ENCODE results near the gene CDH4. TPM values are rescaled to one million over a fixed set of nuclear protein-coding genes. Genes with fewer than 3 reads are reported as not detected.

CDH4 gene
- total RNA-seq, 1 experiment from 2014 or later, result 25.0 TPM

- TF ChIP-seq CTCF (IDR thresholded peaks at IDR 0.05; ENCODE audit: unreplicated experiment), result no peak
- DNase-seq (ENCODE audit: unreplicated experiment), result no peak
- CTCF ChIA-PET, result no interaction called here
- Mint-ChIP-seq H3K4me1 (ENCODE audit: insufficient read depth, unreplicated experiment) (peaks cover 16% of the 10 kb centered on the region), H3K27me3 (ENCODE audit: insufficient read depth, unreplicated experiment) (no peaks in the 10 kb centered on the region), H3K4me3 (ENCODE audit: unreplicated experiment) (no peak overlapping the region), H3K27ac (ENCODE audit: low read depth, unreplicated experiment) (no peak overlapping the region), H3K9me3 (ENCODE audit: unreplicated experiment) (no peaks in the 10 kb centered on the region), H3K36me3 (ENCODE audit: insufficient read depth, unreplicated experiment) (no peaks in the 10 kb centered on the region)
- BruUV-seq (replicated peaks), result no TSS peak
- intact Hi-C loops (cut with micrococcal nuclease), result no loop called here
- POLR2A ChIA-PET, result no interaction called here
Measured at GRCh38 chr20:61559706-61560315, 307.8 kb downstream of the CDH4 start.

DNA sequence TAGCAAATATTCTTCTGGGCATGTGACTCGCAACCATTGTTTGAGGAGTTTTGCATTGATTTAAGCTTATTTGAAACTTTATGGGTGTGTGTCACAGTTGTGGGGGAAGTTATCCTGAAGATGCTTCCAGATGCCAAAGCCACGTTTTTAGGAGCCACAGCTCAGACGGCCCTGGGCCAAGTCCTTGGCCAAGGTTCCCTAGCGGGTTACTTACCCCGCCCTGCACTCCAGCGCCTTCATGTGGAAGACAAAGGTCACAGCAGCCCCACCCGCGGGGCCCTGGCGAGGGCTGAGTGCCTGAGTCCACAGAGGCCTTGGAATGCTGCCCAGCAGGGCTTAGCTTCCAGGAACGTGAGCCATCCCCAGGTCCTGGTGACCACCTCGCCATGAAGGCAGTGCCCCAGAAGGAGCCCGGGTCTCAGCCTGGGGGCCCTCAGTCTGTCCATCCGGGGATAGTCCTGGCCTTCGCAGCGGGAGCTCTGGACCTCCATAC is 308.3 kb downstream of the CDH4 start:
- ChIA-PET POLR2A (interaction anchor here (0.7 kb wide), 1 partner anchor 1333 kb away, joined by 3 read pairs; no protein-coding TSS in a partner anchor), CTCF (no interaction called here)
- no TSS peak for BruUV-seq (replicated peaks)
- H3K27ac Mint-ChIP-seq (ENCODE audit: low read depth, unreplicated experiment), result no peak overlapping the region
- peak; percentile 17 for TF ChIP-seq CTCF (IDR thresholded peaks at IDR 0.05; ENCODE audit: unreplicated experiment)
- H3K4me3 Mint-ChIP-seq (ENCODE audit: unreplicated experiment), result no peak overlapping the region
- H3K4me1 Mint-ChIP-seq (ENCODE audit: insufficient read depth, unreplicated experiment), result peaks cover 10% of the 10 kb centered on the region
- no peaks in the 10 kb centered on the region for H3K9me3 Mint-ChIP-seq (ENCODE audit: unreplicated experiment)
- intact Hi-C loops (cut with micrococcal nuclease), result no loop called here
- no peaks in the 10 kb centered on the region for H3K27me3 Mint-ChIP-seq (ENCODE audit: insufficient read depth, unreplicated experiment)
- H3K36me3 Mint-ChIP-seq (ENCODE audit: insufficient read depth, unreplicated experiment), result no peaks in the 10 kb centered on the region
- peak; percentile 39 for DNase-seq (ENCODE audit: unreplicated experiment)

- Mint-ChIP-seq H3K27me3 (ENCODE audit: insufficient read depth, unreplicated experiment) (no peaks in the 10 kb centered on the region), H3K27ac (ENCODE audit: low read depth, unreplicated experiment) (no peak overlapping the region), H3K4me3 (ENCODE audit: unreplicated experiment) (no peak overlapping the region), H3K4me1 (ENCODE audit: insufficient read depth, unreplicated experiment) (peaks cover 2% of the 10 kb centered on the region), H3K36me3 (ENCODE audit: insufficient read depth, unreplicated experiment) (no peaks in the 10 kb centered on the region), H3K9me3 (ENCODE audit: unreplicated experiment) (no peaks in the 10 kb centered on the region)
- POLR2A ChIA-PET, result no interaction called here
- intact Hi-C loops (cut with micrococcal nuclease), result no loop called here
- BruUV-seq (replicated peaks), result no TSS peak
- CTCF ChIA-PET, result interaction anchor here (0.7 kb wide), 1 partner anchor 130 kb away, joined by 3 read pairs; no protein-coding TSS in a partner anchor
- no peak for DNase-seq (ENCODE audit: unreplicated experiment)
- no peak for TF ChIP-seq CTCF (IDR thresholded peaks at IDR 0.05; ENCODE audit: unreplicated experiment)
Measured at GRCh38 chr20:61561111-61561830, 309.2 kb downstream of the CDH4 start.

GRCh38 chr20:61562491-61562890 is 310.4 kb downstream of the CDH4 start:
- Mint-ChIP-seq H3K4me3 (ENCODE audit: unreplicated experiment) (no peak overlapping the region), H3K27me3 (ENCODE audit: insufficient read depth, unreplicated experiment) (no peaks in the 10 kb centered on the region), H3K9me3 (ENCODE audit: unreplicated experiment) (no peaks in the 10 kb centered on the region), H3K4me1 (ENCODE audit: insufficient read depth, unreplicated experiment) (no peaks in the 10 kb centered on the region), H3K36me3 (ENCODE audit: insufficient read depth, unreplicated experiment) (no peaks in the 10 kb centered on the region), H3K27ac (ENCODE audit: low read depth, unreplicated experiment) (no peak overlapping the region)
- no peak for DNase-seq (ENCODE audit: unreplicated experiment)
- no TSS peak for BruUV-seq (replicated peaks)
- TF ChIP-seq CTCF (IDR thresholded peaks at IDR 0.05; ENCODE audit: unreplicated experiment), result no peak
- intact Hi-C loops (cut with micrococcal nuclease), result no loop called here
- POLR2A ChIA-PET, result no interaction called here
- CTCF ChIA-PET, result no interaction called here

Measured in MCF 10A (cell line).